Right ventricle myocardium superior (tissue), 1 donor: ENCODE results near the gene CTSE. TPM values are rescaled to one million over a fixed set of nuclear protein-coding genes. Genes with fewer than 3 reads are reported as not detected.
A peak's percentile ranks its signal among the peaks of the same experiment; 100 is the strongest.
"Not testable (repeated sequence)": the region's sequence is repeated elsewhere in the genome, so short reads cannot be mapped to it uniquely, and the experiment has no call there.

Source experiments
- ATAC-seq: fragments of 200-7000 bp; cut with Tn5 transposase; one replicate; pipeline ENCODE4 v1.9.1; 2020; ENCODE audit warnings: mild to moderate bottlenecking; ENCODE audit not compliant: poor library complexity
- DNase-seq: peaks from one replicate; pipeline ENCODE4 v3.0.0-alpha.2; 2020
- intact Hi-C: fragments of 100-400 bp; cut with DNase I; formaldehyde crosslinking; loops from one replicate; pipeline ENCODE4 v1.11.2; 2022
- long read RNA-seq: library from polyadenylated mRNA; unstranded; transcript quantifications from one replicate; pipeline ENCODE4 v2.0.0, GENCODE V29; 2021
- total RNA-seq: library from RNA; stranded (reverse); fragmentation: NEBNext Ultra II Directional; extraction: Animal tissue kit (Norgen Biotek cat#: 25700); gene quantifications from one replicate; pipeline ENCODE4 v1.2.1, GENCODE V29; 2021
- donor health status: DM: no; HTN: yes; CAD: no; lungs with severe emphysema.

CTSE gene
- total RNA-seq: not detected
- long read RNA-seq: 0 reads

- intact Hi-C loops: no loop called here
- DNase-seq (no peak), ATAC-seq (no peak)
Measured at GRCh38 chr1:206023695-206024094, at the start of gene CTSE. Gene CTSE (minus strand): TSS chr1:206023895. CDS start chr1:206023791, 104 bp downstream.

GRCh38 chr1:206070627-206071304 is 47.1 kb upstream of the CTSE start:
- intact Hi-C loops: no loop called here
- ATAC-seq (no peak), DNase-seq (no peak)

GRCh38 chr1:206068314-206068713 is 44.6 kb upstream of the CTSE start:
- DNase-seq (no peak), ATAC-seq (no peak)
- intact Hi-C loops: no loop called here

- DNase-seq (no peak), ATAC-seq (peak; percentile 78)
- intact Hi-C loops: no loop called here
Measured at GRCh38 chr1:206067486-206068227, 44.0 kb upstream of the CTSE start.

DNA sequence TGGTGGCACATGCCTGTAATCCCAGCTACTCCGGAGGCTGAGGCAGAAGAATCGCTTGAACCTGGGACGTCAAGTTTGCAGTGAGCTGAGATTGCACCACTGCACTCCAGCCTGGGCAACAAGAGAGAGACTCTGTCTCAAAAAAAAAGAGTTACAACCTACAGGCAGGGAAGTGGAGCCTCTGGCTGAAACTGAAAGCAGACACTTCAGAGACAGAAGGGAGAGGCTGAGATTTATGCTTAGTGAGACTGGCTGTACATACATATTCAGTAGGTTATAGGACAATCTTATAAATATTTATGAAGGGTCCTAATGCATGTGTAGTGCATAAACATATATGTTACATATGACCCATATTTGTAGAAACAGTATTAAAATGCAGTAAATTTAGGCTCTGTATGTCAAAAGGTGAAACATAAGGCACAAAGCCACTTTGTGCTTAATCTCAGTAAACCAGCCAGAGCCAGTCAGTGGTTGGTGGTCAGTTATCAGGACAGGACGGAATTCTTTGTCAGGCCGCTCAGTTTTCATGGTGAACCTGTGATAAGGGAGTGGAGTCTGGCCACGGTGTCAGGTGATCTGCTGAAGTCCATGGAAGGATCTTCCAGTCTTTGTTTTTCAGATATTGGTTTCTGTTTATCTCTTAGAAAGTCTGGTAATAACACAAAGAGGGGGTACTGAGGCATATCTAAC is 42.9 kb upstream of the CTSE start:
- intact Hi-C loops: no loop called here
- DNase-seq: no peak
- peak; percentile 45 for ATAC-seq

DNA sequence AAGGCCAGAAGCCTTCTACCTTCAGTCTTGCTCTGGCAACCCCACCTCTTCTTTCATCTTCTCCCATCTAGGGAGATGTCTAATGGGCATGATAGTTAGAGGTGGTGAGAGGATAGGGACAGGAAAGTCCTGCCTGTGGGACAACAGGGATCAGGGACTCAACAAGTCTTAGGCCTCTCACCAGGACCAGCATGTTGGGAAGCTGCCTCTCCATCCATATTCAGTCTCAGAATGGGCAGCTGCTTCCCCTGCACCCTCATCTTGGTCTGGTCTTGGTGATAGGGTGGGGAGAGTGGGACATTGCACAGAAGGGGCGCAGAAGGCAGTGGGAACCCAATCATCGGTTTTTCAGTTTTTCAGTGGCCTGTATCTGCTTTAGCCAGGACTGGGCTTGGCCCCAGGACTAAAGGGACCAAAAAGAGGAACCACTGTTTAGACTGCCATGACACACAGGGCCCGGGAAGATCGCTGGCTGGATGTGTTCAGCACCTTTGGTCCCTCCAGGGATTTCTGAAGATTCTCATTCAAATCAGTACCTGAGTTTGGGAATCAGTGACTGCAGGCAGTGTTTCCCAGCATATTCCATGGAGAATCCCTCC is 42.0 kb upstream of the CTSE start:
- no peak for DNase-seq
- no peak for ATAC-seq
- intact Hi-C loops: no loop called here

DNA sequence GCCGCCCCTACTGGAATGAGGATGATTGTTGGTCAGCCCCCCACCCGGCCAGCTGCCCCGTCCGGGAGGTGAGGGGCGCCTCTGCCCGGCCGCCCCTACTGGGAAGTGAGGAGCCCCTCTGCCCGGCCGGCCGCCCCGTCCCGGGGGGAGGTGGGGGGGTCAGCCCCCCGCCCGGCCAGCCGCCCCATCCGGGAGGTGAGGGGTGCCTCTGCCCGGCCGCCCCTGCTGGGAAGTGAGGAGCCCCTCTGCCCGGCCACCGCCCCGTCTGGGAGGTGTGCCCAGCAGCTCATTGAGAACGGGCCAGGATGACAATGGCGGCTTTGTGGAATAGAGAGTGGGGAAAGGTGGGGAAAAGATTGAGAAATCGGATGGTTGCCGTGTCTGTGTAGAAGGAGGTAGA is 40.8 kb upstream of the CTSE start:
- intact Hi-C loops, ATAC-seq, DNase-seq: not testable (repeated sequence)

DNA sequence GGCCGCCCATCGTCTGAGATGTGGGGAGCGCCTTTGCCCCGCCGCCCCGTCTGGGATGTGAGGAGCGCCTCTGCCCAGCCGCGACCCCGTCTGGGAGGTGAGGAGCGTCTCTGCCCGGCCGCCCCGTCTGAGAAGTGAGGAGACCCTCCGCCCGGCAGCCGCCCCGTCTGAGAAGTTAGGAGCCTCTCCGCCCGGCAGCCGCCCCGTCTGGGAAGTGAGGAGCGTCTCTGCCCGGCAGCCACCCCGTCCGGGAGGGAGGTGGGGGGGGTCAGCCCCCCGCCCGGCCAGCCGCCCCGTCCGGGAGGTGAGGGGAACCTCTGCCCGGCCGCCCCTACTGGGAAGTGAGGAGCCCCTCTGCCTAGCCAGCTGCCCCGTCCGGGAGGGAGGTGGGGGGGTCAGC is 40.3 kb upstream of the CTSE start:
- ATAC-seq, DNase-seq, intact Hi-C loops: not testable (repeated sequence)

DNA sequence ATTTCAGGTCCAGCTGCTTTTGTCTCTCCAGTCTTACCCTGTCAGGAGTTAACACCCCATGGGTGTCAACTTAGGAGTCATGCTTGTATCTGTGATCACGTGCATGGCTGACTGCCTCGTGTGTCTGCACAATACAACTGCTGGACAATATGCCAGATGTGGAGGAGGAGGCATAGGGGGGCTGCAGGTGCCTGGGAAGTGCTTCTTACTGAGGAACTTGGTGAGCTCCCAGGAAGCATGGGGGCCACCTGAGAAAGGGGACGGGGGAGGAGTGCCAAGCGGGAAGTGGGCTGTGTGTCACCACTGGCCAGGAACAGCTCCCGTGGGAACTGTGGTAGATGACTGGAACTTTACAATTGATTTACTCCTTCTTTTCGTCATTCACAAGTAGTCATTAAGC is 38.8 kb upstream of the CTSE start:
- DNase-seq (no peak), ATAC-seq (peak; percentile 60)
- intact Hi-C loops: no loop called here

- intact Hi-C loops: no loop called here
- DNase-seq (no peak), ATAC-seq (no peak)
Measured at GRCh38 chr1:206060844-206061243, 37.1 kb upstream of the CTSE start.

GRCh38 chr1:206059355-206059915 is 35.7 kb upstream of the CTSE start:
- intact Hi-C loops: no loop called here
- no peak for ATAC-seq

DNA sequence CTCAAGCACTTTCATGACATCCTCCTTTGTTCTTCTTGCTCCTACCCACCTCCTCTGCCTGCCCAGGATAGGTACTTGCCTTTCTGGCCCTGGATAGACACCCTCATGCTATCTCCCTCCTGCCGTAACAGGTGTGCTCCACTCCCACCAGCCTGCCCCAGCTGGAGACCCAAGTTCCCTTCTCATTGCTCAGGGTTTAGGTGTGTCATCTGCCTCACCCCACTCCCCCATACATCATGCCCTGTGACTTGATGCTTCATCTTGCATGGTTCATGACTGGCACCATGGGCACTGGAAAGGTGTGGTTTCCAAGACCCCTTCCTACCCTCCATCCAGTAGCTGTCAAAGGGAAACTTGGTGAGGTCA is 35.2 kb upstream of the CTSE start:
- ATAC-seq: no peak
- no peak for DNase-seq
- intact Hi-C loops: no loop called here

More at GRCh38 chr1:206059355-206059915, 35.7 kb upstream of the CTSE start:
- DNase-seq: no peak

DNA sequence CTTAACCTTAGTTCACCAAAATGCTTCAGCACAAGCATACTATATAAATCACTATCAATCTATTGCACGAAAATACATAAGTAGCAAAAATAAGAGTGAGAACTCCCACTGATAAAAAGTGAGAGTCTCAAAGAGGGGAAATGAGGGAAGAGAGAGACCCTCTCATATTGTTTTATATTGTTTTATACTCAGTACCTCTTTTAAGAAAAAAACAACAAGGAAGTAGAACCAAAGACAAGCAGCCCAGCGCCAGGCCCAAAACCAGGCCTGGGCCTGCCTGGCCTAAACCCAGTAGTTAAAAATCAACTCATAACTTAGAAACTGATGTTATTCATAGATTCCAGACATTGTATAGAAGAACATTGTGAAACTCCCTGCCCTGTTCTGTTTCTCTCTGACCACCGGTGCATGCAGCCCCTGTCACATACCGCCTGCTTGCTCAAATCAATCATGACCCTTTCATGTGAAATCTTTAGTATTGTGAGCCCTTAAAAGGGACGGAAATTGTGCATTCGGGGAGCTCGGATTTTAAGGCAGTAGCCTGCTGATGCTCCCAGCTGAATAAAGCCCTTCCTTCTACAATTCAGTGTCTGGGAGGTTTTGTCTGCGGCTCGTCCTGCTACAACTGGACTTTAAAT is 34.7 kb upstream of the CTSE start:
- ATAC-seq, DNase-seq, intact Hi-C loops: not testable (repeated sequence)

DNA sequence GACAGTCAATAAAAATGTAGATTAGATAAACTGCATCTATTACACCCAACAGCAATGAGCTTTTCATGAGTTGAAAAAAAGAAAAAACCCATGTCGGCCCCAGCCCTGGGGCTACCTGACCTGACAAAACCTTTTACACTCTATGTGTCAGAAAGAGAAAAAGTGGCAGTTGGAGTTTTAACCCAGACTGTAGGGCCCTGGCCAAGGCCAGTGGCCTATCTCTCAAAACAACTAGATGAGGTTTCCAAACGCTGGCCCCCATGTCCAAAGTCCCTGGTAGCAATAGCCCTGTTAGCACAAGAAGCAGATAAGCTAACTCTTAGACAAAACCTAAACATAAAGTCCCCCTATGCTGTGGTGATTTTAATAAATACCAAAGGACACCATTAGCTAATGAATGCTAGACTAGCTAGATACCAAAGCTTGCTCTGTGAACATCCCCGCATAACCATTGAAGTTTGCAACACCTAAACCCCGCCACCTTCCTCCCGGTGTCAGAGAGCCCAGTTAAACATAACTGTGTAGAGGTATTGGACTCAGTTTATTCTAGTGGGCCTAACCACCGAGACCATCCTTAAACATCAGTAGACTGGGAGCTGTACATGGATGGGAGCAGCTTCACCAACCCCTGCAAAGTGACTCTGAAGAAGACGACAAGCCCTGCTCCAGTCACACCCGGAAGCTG is 32.1 kb upstream of the CTSE start:
- ATAC-seq, intact Hi-C loops, DNase-seq: not testable (repeated sequence)

GRCh38 chr1:206055069-206055625 is 31.5 kb upstream of the CTSE start:
- DNase-seq, intact Hi-C loops, ATAC-seq: not testable (repeated sequence)

DNA sequence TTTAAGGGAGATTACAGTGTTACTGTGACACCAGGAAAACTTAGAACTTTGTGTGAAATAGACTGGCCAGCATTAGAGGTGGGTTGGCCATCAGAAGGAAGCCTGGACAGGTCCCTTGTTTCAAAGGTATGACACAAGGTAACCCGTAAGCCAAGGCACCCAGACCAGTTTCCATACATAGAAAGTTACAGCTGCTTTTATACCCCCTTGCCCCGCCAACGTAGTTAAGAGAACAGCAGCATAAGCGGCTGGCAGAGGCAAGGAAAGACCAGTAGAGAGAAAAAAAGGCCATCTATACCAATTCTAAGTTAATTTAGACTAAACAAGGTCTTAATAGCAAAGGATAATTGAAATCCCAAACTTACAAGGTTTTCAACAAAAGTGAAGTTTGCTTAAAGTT is 29.9 kb upstream of the CTSE start:
- DNase-seq, intact Hi-C loops, ATAC-seq: not testable (repeated sequence)

DNA sequence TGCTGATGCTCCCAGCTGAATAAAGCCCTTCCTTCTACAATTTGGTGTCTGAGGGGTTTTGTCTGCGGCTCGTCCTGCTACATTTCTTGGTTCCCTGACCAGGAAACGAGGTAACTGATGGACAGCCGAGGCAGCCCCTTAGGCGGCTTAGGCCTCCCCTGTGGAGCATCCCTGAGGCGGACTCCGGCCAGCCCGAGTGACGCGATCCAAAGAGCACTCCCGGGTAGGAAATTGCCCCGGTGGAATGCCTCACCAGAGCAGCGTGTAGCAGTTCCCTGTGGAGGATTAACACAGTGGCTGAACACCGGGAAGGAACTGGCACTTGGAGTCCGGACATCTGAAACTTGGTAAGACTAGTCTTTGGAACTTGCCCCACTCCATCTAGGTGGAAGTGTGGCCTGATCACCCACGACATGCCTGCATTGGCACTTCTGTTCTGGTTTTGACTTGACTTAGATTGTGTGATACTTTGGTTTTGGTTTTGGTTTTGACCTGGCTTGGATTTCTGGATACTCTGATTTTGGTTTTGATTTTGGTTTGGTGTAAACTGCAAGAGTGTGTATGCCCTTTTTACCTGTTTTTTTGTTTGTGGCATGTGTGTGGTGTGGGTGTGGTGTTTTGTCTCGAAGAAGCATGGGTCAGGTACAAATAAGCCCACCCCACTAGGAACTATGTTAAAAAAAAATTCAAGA is 29.4 kb upstream of the CTSE start, which contains the start of gene RHEX:
RHEX (plus strand) TSS at position 255 of the 692 bp plus-strand sequence. CDS start 44,656 bp downstream, outside the sequence.
- ATAC-seq, DNase-seq, intact Hi-C loops: not testable (repeated sequence)
